HepG2 (cell line): Measurements from ENCODE around the gene CCT3. TPM values are rescaled to one million over a fixed set of nuclear protein-coding genes. Genes with fewer than 3 reads are reported as not detected.

Experiments used
- FIP1L1 ChIP-seq: fragments of 200-400 bp; formaldehyde crosslinking; IDR thresholded peaks from 2 replicates; pipeline ENCODE4 v1.6.1; 2018; ENCODE audit warnings: low read depth, mild to moderate bottlenecking, low read length, moderate library complexity, borderline replicate concordance; ENCODE audit not compliant: insufficient read depth
- KLF9 ChIP-seq: IDR thresholded peaks from 2 replicates; pipeline ENCODE4 v1.6.1; 2016; ENCODE audit warnings: low read depth
- NR1H2 ChIP-seq: sonication (generic); formaldehyde crosslinking; IDR thresholded peaks from 2 replicates; pipeline ENCODE4 v1.8.1; 2022; ENCODE audit warnings: low read depth, missing genetic modification reagents, borderline replicate concordance
- RARG ChIP-seq: sonication (generic); formaldehyde crosslinking; IDR thresholded peaks from 2 replicates; pipeline ENCODE4 v1.4.0; 2020; ENCODE audit warnings: low read depth, mild to moderate bottlenecking, missing genetic modification reagents
- RBFOX2 ChIP-seq: fragments of 200-400 bp; formaldehyde crosslinking; IDR thresholded peaks from 2 replicates; pipeline ENCODE4 v1.6.1; 2017; ENCODE audit warnings: low read depth, mild to moderate bottlenecking, low read length
- REL ChIP-seq: sonication (generic); formaldehyde crosslinking; conservative IDR thresholded peaks from 2 replicates; pipeline ENCODE4 v1.8.0; 2022; ENCODE audit warnings: mild to moderate bottlenecking, missing genetic modification reagents, moderate library complexity
- RFX3 ChIP-seq: IDR thresholded peaks from 2 replicates; pipeline ENCODE4 v1.6.1; 2016; ENCODE audit warnings: missing biosample characterization, missing genetic modification reagents
- SP1 ChIP-seq, 2 experiments: fragments of 450-650 bp in 1 of 2; sonication (generic) in 1 of 2; formaldehyde crosslinking in 1 of 2; IDR thresholded peaks; 2 replicates each; pipeline versions ENCODE4 v1.4.0 to v1.6.1; 2016 to 2020; ENCODE audit warnings: missing genetic modification reagents in 1 of 2
- STAT6 ChIP-seq: sonication (generic); formaldehyde crosslinking; IDR thresholded peaks from 2 replicates; pipeline ENCODE4 v1.4.0; 2020; ENCODE audit warnings: missing genetic modification reagents, mild to moderate bottlenecking, borderline replicate concordance
- THAP7 ChIP-seq: sonication (generic); formaldehyde crosslinking; IDR thresholded peaks from 2 replicates; pipeline ENCODE4 v1.8.1; 2023; ENCODE audit warnings: mild to moderate bottlenecking, missing genetic modification reagents
- ZFP36L1 ChIP-seq: sonication (generic); formaldehyde crosslinking; IDR thresholded peaks from 2 replicates; pipeline ENCODE4 v1.8.0; 2022; ENCODE audit warnings: mild to moderate bottlenecking, missing genetic modification reagents, moderate library complexity
- ZNF143 ChIP-seq: sonication (generic); formaldehyde crosslinking; IDR thresholded peaks from 2 replicates; pipeline ENCODE4 v1.4.0; 2020; ENCODE audit warnings: missing genetic modification reagents
- ZNF343 ChIP-seq: sonication (generic); formaldehyde crosslinking; IDR thresholded peaks from 2 replicates; pipeline ENCODE4 v1.4.0; 2020; ENCODE audit warnings: mild to moderate bottlenecking, missing genetic modification reagents
- ZNF44 ChIP-seq: sonication (generic); formaldehyde crosslinking; IDR thresholded peaks from 2 replicates; pipeline ENCODE4 v1.5.1; 2020; ENCODE audit warnings: mild to moderate bottlenecking, missing genetic modification reagents
- ZNF569 ChIP-seq: sonication (generic); formaldehyde crosslinking; IDR thresholded peaks from 2 replicates; pipeline ENCODE4 v1.5.0; 2020; ENCODE audit warnings: mild to moderate bottlenecking, missing genetic modification reagents, moderate library complexity, borderline replicate concordance
- ZNF660 ChIP-seq: sonication (generic); formaldehyde crosslinking; IDR thresholded peaks from 2 replicates; pipeline ENCODE4 v1.5.1; 2020; ENCODE audit warnings: mild to moderate bottlenecking, low read depth, missing genetic modification reagents, borderline replicate concordance
- ZNF83 ChIP-seq: sonication (generic); formaldehyde crosslinking; IDR thresholded peaks from 2 replicates; pipeline ENCODE4 v1.4.0; 2020; ENCODE audit warnings: missing genetic modification reagents, mild to moderate bottlenecking, borderline replicate concordance
- ZSCAN20 ChIP-seq: sonication (generic); formaldehyde crosslinking; IDR thresholded peaks from 2 replicates; pipeline ENCODE4 v1.4.0; 2020; ENCODE audit warnings: missing genetic modification reagents, mild to moderate bottlenecking, borderline replicate concordance
- ZUFSP ChIP-seq: sonication (generic); formaldehyde crosslinking; IDR thresholded peaks from 2 replicates; pipeline ENCODE4 v1.9.0; 2021; ENCODE audit warnings: missing genetic modification reagents, mild to moderate bottlenecking, borderline replicate concordance
- polyA plus RNA-seq, 8 experiments: library from polyadenylated mRNA; depleted of rRNA in 3 of 8; stranded (reverse) in 7 of 8; unstranded in 1 of 8; fragments of >200 nt; fragmentation: Illumina TruSeq in 4 of 8; extraction: Trizol in 4 of 8; gene quantifications; 2 replicates each; pipeline versions ENCODE4 v1.2.1 to v1.2.3, GENCODE V29; 2011 to 2016; ENCODE audit warnings: low read depth in 4 of 8, missing spikeins in 1 of 8, mixed read lengths in 1 of 8; ENCODE audit not compliant: insufficient read depth in 1 of 8
- total RNA-seq, 5 experiments: library from RNA; depleted of rRNA; stranded (reverse); fragments of >200 nt; fragmentation: Illumina TruSeq; extraction: Trizol; gene quantifications; 2 replicates each; pipeline ENCODE4 v1.2.3, GENCODE V29; 2016; ENCODE audit warnings: low read depth in 1 of 5
- TF ChIP-seq, protein P1 (sequence below): sonication (generic); formaldehyde crosslinking; IDR thresholded peaks from 2 replicates; pipeline ENCODE4 v1.8.1; 2022; ENCODE audit warnings: mild to moderate bottlenecking, missing genetic modification reagents
- TF ChIP-seq, protein P2 (sequence below): IDR thresholded peaks from 2 replicates; pipeline ENCODE4 v1.6.1; 2016

CCT3 gene
- total and polyA plus RNA-seq, 2 of the 13 experiments (the other 11 are each of a cell fraction or from before 2014, with no cell fraction given) = 319 to 615 TPM

DNA sequence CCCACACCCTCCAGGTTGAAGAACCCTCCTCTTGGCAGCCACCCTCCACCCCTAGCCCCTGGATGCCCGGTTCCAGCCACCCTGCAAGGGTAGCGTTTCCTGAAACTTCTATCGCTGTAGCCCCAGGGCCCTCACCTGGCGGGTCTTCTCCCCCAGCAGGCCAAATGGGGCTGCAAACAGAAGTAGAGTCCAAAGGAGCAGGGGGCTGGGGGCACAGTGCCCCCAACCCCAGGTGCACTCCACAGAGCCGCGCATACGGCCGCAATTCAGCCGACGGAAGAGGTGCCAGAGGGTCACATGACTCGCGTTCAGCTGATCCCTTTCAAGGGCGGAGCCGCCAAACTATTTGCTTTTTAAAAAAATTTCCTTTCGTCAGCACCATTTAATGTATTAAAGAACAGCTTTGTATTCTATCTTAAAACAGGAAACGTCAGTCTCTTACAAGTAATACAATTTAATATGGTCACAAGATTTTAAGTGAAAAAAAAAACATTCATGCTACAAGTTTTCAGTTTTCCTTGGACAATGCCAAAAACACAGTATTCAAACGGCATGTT lies 42.6 kb downstream of the CCT3 start, which contains the start of gene GLMP (continued):
- TF ChIP-seq ZNF83 (CRISPR knock-in tag) (no peak), KLF9 (CRISPR knock-in tag) (no peak), ZUFSP (no peak), ZNF569 (CRISPR knock-in tag) (no peak), ZNF44 (no peak), ZFP36L1 (CRISPR knock-in tag) (peak; percentile 41; the same call in 1 of the 2 replicates), RFX3 (no peak), REL (no peak), ZSCAN20 (CRISPR knock-in tag) (no peak), NR1H2 (CRISPR knock-in tag) (no peak), RARG (CRISPR knock-in tag) (no peak), THAP7 (no peak), SP1 (IDR thresholded peaks at IDR 0.05) (no peak), SP1 (CRISPR knock-in tag; IDR thresholded peaks at IDR 0.05) (no peak), ZNF660 (CRISPR knock-in tag) (no peak), FIP1L1 (no peak), ZNF143 (no peak), RBFOX2 (peak; percentile 67), ZNF343 (CRISPR knock-in tag) (no peak), STAT6 (no peak)
- TF ChIP-seq, protein P1, sequence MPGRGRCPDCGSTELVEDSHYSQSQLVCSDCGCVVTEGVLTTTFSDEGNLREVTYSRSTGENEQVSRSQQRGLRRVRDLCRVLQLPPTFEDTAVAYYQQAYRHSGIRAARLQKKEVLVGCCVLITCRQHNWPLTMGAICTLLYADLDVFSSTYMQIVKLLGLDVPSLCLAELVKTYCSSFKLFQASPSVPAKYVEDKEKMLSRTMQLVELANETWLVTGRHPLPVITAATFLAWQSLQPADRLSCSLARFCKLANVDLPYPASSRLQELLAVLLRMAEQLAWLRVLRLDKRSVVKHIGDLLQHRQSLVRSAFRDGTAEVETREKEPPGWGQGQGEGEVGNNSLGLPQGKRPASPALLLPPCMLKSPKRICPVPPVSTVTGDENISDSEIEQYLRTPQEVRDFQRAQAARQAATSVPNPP = no peak
- TF ChIP-seq, protein P2, sequence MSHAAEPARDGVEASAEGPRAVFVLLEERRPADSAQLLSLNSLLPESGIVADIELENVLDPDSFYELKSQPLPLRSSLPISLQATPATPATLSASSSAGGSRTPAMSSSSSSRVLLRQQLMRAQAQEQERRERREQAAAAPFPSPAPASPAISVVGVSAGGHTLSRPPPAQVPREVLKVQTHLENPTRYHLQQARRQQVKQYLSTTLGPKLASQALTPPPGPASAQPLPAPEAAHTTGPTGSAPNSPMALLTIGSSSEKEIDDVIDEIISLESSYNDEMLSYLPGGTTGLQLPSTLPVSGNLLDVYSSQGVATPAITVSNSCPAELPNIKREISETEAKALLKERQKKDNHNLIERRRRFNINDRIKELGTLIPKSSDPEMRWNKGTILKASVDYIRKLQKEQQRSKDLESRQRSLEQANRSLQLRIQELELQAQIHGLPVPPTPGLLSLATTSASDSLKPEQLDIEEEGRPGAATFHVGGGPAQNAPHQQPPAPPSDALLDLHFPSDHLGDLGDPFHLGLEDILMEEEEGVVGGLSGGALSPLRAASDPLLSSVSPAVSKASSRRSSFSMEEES = peak; percentile 77; the same call in 1 of the 2 replicates
